ENCODE measurements around the gene ALAS1.

ALAS1 gene

GRCh38 chr3:52228751-52229291 is 30.9 kb downstream of the ALAS1 start:
- no peak for DNase-seq (ENCODE audit: low spot score)
- TF ChIP-seq CTCF (IDR thresholded peaks at IDR 0.05; ENCODE audit: extremely low read depth, insufficient read depth, missing control alignments): no peak
- in situ Hi-C loops (cut with MboI; ENCODE audit: low pct_unique_long_range_greater_than_20kb, low sequenced_read_pairs, unreplicated experiment): no loop called here

- TF ChIP-seq CTCF (IDR thresholded peaks at IDR 0.05; ENCODE audit: extremely low read depth, insufficient read depth, missing control alignments): no peak
- in situ Hi-C loops (cut with MboI; ENCODE audit: low pct_unique_long_range_greater_than_20kb, low sequenced_read_pairs, unreplicated experiment): loop anchor here (10.0 kb wide), 1 partner anchor 115 kb away; no protein-coding TSS in a partner anchor
- DNase-seq (ENCODE audit: low spot score): no peak
These were observed 31.7 kb downstream of the ALAS1 start for GRCh38 chr3:52229656-52230055.

GRCh38 chr3:52230461-52230860 is 32.5 kb downstream of the ALAS1 start:
- DNase-seq (ENCODE audit: low spot score): no peak
- TF ChIP-seq CTCF (IDR thresholded peaks at IDR 0.05; ENCODE audit: extremely low read depth, insufficient read depth, missing control alignments): no peak
- in situ Hi-C loops (cut with MboI; ENCODE audit: low pct_unique_long_range_greater_than_20kb, low sequenced_read_pairs, unreplicated experiment): loop anchor here (10.0 kb wide), 1 partner anchor 114 kb away; no protein-coding TSS in a partner anchor

GRCh38 chr3:52230889-52231499 is 33.0 kb downstream of the ALAS1 start:
- no peak for TF ChIP-seq CTCF (IDR thresholded peaks at IDR 0.05; ENCODE audit: extremely low read depth, insufficient read depth, missing control alignments)
- in situ Hi-C loops (cut with MboI; ENCODE audit: low pct_unique_long_range_greater_than_20kb, low sequenced_read_pairs, unreplicated experiment): loop anchor here (10.0 kb wide), 1 partner anchor 114 kb away; no protein-coding TSS in a partner anchor
- DNase-seq (ENCODE audit: low spot score): no peak

- TF ChIP-seq CTCF (IDR thresholded peaks at IDR 0.05; ENCODE audit: extremely low read depth, insufficient read depth, missing control alignments): peak; percentile 96
- in situ Hi-C loops (cut with MboI; ENCODE audit: low pct_unique_long_range_greater_than_20kb, low sequenced_read_pairs, unreplicated experiment): loop anchor here (10.0 kb wide), 1 partner anchor 113 kb away; no protein-coding TSS in a partner anchor
- DNase-seq (ENCODE audit: low spot score): peak; percentile 81
These were observed 33.7 kb downstream of the ALAS1 start for GRCh38 chr3:52231502-52232278.

- TF ChIP-seq CTCF (IDR thresholded peaks at IDR 0.05; ENCODE audit: extremely low read depth, insufficient read depth, missing control alignments): peak; percentile 30
- in situ Hi-C loops (cut with MboI; ENCODE audit: low pct_unique_long_range_greater_than_20kb, low sequenced_read_pairs, unreplicated experiment): loop anchor here (10.0 kb wide), 1 partner anchor 112 kb away; no protein-coding TSS in a partner anchor
- no peak for DNase-seq (ENCODE audit: low spot score)
These were observed 34.5 kb downstream of the ALAS1 start for GRCh38 chr3:52232279-52233107.
